Activated effector memory CD4-positive, alpha-beta T cell treated with Interleukin-2 at 50 U/mL for 16 hours (primary cell): ENCODE data around the gene SSRP1.

Experiments used
- DNase-seq: peaks from one replicate; pipeline ENCODE4 v3.0.0-alpha.2; 2020

Gene SSRP1

DNA sequence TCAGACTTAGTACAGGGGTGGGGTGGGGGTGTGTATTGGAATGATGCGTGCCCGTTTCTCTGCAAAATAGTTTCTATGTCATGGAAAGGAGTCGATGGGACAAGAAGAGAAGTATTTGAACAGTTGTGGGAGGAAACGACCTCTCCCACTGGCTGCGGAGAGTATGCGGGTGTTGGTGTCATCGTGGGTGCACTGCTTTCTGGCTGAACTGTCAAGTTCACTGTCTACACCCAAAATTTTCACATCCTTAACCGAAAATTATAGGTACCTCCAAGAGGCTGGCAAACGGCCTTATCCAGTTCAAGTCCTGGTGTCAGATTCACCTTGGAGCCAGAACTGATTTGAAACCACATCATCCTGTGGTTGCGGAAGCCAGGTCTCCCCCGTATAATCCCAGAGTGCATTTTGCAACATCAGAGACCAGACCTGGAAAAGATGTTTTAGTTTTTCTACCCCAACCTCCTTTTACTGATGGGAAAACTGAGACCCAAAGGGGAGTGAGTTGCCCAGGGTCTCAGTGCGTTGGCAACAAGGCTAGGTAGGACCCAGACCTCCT lies 497 bp upstream of the SSRP1 start:
- no peak for DNase-seq

DNA sequence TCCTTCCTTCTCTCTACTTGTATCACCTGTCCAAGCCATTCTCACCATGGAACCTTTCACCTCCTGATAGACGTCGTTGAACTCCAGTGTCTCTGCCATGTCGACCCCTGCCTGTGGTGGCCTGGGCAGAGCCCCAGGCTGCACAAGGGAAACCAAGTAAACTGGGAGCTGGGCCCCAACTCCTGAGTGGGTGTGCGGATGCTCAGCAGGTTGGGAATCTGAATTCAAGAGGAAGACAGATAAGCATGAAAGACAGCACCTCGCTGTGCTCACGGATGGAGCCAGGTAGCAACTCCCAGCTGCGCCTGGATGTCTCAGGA lies 709 bp downstream of the SSRP1 start:
- DNase-seq: no peak

DNA sequence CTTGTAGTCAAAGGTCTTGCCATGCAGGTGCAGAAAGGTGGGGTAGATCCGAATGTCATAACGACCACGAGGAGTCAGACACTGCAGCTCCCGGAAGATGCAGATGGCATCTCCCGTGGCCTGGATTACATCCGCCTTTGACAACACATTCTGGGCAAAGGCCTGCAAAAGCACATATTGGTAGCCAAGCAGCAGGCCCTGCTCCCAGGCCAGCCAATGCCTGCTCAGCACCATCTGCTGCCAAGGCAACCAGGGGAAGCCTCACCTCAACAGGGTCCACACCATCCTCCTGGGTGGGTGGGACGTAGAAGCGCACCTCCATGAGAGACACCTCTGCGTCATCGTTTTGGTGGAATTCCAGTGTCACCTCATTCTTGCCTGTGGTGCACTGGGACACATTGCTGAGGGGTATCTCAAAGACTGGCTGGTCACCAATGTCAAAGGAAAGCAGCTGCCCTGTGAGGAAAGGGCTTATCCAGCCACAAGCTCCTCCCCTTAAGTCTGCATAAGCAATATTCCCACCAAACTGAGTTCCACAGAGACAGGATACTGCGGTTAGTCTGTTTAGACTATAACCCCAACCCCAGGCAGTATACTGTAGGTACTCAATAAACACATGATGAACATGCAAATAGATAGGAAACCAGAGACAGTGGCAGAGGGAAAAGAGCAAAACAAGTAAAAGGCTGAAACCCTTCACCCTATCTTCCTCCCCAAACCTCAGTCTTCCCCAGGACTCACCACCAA lies 2.8 kb downstream of the SSRP1 start:
- DNase-seq: no peak

DNA sequence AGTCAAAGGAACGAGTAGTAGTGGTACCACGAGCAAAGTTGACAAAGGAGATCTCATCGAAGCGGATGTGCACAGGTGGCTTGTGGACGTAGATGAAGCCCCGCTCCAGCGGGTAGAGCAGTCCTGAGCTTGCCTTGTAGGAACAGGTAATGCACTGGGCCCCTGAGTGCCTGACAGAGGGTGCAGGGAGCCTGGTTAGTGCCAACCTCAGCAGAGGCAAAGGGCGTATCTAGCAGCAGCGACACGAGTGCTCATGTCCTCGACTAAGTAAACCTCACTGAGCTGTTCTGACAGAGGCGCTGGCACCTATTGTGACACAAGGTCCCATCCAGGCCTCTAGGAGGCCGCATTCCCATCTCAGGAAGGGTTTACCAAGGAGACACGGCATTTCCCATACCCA lies 4.0 kb downstream of the SSRP1 start:
- DNase-seq: no peak

DNA sequence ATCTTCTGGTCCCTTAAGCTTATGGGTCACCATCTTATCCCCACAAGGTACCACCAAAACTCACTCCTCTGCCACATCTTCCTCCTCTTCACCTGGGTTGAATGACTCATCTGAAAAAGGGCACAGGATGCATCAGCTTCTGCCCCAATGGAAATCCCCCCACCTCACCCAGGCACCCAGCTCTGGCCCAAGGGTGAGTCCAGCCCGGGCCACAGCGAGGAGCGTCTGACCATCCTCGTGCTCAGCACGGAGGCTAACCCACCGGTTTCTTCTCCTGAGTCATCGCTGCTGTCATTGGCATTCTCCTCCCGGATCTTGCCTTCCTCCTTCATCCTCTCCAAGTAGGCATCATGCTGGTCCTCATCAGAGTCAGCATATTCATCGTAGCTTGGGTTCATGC lies 5.7 kb downstream of the SSRP1 start:
- no peak for DNase-seq

DNA sequence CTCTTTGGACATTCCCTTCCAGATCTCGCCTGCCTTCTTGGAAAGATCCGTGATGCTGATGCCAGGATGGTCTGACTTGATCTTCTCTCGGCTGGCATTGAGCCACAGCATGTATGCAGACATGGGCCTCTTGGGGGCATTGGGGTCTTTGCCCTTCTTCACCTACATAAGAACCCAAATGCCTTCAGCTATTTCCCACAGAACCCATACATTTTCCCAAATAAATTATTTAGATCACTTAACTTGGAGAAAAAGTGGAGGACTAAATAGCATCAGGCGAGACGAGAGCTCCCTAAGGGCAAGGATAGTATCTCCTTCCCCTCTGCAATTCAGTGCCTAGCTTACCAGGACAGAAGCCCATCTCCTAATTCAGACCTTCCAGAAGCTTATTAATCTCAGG lies 8.0 kb downstream of the SSRP1 start:
- no peak for DNase-seq

DNA sequence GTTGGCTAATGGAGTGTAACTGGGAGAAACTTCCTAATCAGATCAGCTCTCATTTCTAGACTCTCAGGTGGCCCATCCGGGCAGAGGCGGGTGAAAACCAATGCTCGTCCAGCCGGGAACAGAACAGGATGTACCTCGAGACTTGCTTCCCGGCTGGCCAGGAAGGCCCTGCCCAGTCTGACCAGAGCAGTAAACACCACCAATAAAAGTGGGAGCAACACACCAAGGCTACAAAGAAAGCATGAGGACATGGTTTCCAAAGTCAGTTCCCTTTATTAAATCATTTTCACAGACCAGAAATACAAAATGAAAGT lies 10.0 kb downstream of the SSRP1 start:
- no peak for DNase-seq

DNA sequence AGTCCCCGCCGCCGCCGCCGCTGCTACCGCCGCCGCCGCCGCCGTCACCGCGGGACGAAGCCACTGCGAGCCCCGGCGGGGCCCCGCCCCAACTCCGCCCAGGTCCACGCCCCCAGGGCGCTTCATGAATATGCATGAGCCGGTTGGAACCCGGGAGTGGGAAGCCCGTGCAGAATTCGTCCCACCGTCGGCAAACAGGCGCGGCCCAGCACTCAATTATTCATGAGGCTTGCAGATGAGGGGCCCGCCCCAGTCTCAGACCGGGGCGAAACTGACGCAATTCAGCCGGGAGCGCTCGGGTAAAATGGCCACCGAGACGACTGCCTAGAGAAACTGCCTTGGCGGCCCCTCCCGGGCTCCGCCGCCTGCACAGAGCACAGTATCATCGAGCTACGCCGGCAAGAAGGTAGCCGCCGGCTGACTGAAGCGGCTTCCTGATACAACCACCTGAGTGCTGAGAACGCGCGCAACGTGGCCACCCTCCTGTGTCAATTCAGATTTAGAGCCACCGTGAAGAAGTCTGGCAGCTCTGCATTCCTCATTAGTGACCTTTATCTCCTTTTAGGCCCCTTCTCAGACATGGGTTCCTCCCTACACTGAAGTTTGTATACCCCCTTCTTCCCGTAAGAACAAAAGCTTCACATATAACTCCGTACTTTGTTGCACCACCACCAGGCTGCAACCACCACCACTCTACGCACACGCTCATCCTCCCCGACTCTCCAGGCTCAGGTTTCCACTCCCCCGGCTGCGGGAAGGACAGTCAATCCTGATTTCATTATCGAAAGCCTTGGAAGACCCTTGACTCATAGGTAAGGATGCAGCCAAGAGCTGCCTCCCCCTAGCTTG lies 10.6 kb downstream of the SSRP1 start, which contains the start of gene TNKS1BP1:
Gene TNKS1BP1, minus strand, starts transcription at position 67 of the 849 bp plus-strand sequence. CDS start 3,067 bp downstream, outside the sequence.
- peak; percentile 89 for DNase-seq

DNA sequence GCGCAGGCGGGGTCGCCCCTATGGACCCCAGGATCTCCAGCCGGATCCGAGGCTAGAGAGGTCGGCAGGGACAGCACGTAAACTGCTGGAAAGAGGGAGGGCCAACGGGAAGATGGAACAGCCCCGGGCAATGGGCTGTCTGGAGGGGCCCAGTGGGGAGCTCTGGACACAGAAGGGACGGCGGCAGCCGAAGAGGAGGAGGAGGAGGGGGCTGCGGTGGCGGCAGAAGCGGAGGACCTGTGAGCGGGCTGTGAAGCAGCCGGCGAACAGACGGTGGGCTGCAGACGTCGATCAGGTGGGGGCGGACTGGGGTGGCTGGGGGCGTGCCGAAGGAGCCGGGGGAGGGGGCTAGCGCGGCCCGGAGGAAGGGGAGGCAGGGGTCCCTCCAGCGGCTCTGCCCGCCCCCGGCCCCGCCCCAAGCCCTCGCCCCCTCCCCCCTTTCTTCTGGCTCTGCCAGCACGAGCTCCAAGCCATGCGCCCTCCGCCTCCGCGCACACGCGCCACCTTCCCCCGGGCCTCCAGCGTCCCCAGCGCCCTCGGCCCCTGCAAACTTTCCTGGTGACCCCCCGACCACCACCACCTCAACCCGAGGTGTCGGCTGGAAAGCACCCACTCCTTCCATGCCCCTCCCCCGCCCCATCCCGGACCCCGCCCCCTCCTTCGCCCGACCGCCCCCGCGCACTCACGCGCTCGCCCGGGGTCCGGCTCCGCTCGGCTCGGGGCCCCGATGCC lies 11.4 kb downstream of the SSRP1 start:
- no peak for DNase-seq

DNA sequence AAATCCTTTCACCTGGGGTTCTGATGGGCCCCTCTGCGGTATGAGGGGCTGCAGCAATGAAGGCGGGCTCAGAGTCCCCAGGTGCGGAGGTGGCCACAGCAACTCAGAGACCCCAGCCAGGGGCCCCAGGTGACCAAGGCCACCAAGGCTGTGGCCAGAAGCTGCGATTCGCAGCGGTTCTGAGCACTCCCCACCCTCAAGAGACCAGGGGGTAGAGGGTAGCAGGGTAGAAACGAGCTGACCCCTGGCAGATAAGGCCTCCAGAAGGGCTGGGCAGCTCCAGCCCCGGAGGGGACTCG lies 11.9 kb downstream of the SSRP1 start:
- DNase-seq: no peak

DNA sequence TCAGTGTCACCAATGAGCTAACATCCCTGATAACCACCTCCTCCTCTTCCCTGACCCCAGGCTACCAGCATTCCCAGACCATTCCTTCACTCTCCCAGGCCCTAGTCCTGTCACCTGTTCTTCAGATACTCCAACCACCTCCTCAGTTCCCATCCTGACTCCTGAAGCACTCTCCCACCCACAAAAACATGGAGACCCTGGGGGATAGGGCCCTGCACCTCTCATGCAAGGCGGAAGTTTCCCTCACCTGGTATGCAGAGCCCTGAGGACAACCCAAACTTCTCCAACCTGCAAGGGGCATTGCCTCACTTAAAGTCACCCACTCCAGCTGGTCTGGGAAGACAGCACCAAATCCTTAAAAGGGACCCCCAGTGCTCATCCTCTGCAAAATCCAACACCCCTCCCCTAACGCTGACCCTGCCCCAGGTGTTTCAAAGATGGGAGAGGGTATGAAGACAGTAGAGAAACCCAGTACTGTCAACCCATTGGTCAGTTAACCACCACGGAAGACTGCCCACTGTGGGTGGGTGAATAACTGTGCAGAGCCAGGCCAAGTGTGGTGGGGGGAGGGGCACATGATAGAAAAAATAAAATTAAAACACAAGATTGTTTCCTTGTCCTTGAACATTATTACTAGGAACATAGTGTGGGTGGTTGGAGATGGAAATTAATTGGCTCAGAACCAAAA lies 12.4 kb downstream of the SSRP1 start:
- no peak for DNase-seq

DNA sequence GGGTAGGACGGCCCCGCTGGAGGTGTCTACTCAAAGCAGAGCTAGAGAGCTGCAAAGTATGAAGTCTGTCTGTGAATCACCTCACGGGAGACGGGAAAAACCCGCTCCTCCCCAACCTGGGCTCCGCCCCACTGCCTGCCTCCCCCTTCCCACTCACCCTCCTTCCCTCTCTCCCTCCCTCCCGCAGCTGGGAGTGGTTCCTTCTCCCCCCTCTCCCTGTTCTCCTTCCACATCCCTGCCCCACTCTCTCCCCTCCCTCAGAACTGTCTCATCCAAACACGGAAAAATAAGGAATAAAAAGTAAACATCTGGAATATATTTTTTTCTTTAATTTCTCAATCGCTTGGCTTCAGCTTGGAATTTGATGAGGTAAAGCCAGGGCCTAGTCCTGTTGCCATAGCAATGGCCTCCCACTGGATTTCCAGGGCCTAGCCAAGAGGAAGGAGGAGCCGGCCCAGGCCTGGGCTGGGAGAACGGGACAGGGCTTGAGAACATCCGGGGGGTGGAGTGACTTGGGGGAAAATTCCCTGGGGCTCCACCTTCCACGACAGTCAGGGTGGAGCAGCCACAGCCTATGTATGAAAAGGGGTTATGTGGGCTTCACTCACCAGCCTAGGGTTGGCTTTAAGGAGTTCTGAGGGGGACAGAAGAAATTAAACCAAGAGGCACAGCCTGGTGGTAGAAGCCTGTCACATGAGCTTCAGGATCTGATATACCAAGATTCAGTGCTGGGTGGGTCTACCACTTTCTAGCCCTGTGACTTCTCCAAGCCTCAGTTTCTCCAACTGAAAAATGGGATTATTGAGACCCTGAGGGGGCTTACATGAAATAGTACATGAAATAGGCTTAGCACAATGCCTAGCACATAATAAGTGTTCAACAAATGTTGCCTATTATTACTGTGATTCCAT lies 13.2 kb downstream of the SSRP1 start:
- DNase-seq: no peak

DNA sequence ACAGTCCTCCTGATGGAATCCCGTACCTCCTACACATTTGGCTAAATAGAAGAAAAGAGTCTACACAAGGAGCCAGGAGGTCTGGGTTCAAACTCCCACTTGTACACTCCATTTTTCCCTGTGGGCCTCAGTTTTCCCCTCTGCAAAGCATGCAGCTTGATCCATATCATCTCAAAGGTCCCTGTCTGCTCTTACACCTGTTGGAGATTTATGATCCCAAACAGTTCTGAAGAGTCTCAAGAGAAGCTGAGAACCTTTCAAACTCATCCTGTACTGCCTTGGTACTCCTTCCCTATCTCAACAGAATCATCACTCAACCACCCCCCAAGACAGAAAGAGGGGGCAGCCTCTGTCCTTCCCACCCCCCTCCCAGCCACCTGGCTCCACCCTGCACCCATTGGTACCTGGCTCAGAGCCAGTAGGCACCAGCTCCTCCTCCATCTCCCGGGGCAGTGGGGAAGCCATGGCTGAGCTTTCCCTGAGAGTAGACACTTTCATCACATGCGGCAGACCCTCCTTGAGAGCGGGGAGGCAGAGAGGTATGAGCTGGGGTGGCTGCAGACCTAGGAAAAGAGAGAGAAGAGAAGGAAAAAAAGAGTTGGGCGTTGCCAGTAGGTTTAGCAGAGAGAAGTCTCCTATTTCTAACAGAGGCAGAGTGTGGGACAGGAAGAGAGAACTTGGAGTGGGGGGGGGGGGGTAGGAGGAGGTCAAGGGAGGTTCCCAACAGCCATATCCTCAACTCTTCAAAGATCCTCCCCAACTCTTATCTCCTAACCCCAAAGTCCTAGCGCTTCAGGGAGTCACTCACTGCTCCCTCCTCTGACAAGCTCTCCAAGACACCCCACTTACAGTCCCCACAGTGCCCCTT lies 14.1 kb downstream of the SSRP1 start:
- DNase-seq: no peak

DNA sequence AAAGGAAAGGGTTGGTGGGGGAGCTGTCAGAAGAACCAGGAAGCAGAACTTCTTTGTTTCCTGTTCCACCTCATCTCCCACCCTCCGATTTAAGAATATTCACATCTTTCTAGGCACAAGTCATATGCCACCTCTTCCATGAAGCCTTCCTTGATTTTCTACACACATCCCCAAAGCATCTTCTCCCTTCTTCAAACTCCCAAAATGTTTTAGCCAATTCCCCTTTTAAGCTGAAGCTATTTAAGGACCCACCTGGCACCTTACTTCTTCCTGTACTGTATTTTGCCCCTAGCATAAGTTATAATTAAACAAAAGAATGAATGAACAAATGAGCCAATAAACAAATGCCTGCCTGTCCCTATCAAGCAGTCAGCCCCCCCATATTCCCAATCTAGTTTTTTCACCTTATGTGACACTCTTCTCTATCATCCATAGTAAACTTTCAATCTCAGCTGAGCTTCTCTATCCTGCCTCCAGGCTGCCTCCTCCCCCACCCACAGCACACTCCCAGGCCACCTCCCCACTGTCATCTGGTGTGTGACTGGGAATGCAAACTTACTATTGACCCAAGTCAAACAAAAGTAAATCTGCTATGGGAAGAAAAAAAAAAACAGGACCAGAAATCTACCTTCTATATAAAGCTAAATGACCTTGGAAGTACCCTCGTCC lies 14.8 kb downstream of the SSRP1 start:
- DNase-seq: no peak

DNA sequence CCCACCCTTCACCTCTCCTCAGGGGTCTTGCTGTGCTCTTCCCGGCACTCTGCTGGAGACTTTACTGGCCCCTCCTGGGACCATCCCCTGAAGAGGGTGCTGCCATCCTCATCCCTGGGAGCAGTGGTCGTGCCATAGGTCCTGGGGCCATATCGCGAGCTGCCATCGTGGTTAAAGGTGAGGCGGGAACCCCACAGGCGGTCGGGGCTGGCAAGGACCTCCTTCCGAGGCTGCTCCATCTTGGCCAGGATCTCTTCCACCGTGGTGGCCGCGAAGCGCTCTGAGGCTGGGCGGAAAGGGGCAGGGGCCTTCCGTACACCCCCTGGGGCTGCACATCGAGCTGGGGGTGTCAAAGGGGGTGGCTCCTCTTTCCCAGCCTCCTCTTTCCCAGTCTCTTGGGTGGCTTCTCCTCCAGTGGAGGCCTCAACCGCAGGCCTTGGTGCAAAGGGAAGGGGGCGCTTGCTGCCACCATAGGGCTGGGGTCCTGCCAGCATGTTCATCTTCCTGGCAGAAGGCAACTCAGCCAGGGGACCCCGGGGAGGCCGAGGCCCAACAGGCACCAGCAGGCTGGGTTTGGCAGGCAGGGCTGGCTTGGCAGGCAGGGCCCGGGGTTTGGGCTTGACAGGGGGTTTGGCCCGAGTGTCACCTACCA lies 15.5 kb downstream of the SSRP1 start:
- DNase-seq: no peak

DNA sequence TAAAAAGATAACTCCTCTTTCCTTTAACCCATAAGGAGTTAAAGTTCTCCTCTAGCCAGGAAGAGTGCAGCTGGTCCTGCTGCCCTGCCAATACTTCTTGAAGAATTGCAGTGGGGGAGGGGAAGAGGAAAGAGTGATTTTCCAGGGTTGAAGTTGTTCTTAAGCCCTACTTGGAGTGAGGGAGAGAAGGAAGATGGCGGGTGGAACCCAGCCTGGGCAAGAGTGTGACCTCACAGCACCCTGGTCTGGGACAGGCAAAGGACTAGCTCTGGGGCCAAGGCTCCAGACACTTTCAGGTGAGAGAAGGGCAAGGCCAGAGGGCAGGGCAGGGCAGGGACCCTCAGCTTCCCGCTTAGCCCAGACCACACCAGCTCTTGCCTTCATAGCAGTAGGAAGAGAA lies 17.5 kb downstream of the SSRP1 start:
- no peak for DNase-seq

DNA sequence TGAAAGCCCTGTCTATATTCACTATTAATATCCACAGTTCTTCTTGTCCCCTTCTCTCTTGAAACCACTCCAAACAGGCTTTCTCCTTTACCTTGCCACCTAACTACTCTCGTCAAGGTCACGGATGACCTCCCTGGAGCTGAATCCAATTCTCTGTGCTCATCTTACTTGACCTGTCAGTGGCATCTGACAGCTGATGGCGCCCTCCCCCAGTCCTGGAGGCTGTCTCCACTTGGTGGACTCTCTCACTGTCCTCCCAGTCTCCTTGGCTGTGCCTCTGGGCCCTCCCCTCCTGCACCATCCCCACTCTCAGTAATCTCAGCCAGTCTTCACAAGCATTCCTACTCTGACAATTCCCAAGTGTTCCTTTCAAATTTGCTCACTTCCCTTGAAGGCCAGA lies 19.7 kb downstream of the SSRP1 start:
- no peak for DNase-seq

DNA sequence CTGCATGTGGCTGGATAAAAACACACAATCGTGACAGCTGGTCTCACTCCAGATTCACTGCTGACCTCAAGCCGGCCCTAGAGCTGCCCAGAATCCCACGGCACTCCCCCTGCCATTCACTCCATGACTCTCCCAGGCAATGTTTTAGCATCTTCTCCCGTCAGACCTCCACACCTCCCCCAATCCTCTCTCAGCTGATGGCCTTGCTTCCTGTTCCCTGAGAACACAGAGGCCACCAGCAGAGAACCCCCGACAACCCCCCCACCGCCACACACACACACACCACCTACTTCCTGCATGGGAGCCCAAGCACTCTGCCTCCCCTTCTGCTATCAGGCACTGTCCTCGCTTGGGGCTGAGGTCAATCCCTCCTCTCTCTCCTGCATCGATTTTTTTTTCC lies 20.2 kb downstream of the SSRP1 start:
- DNase-seq: no peak

DNA sequence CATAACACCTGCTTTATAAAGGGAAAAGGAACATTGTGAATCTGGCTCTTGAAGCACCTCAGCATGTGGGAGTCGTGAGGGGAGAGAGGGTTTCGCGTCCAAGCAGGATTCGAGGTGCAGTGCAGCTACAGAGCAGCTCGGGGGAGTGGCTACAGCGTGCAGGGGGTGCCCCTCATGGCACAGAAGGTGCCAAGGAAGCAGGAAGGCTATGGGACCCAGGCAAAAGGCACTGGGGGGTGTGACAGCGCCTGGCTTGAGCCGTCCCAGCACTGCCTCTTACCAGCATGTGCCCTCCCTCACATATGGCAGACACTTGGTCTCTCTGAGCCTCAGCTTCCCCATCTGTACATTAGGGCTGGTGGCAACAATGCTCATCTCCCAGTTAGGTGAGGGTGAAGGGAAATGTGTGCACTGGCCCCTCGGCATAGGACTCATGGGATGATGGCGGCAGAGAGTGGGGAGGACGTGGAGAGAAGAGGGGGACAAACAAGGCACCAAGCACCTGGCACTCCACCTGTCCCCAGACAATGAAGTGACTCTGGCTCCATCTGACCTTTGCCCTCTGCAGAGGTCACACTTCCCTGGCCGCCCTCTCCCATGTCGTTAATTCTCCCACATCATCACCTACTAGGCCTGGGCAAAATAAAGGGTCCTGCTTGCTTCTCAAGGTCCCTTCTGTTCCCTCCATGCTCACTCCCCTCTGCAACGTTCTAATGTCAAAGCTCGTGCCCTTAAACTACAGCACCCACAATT lies 21.3 kb downstream of the SSRP1 start:
- DNase-seq: no peak
